Neural cell (in vitro differentiated cells): Measurements from ENCODE around the gene PES1. TPM values are rescaled to one million over a fixed set of nuclear protein-coding genes. Genes with fewer than 3 reads are reported as not detected.

ENCODE experiments used
- H2AFZ ChIP-seq: fragments of 200-600, 300-800 bp; sonication (generic), shearing (Covaris generic); 2 replicates; pipeline ENCODE4 v1.6.0; 2014; ENCODE audit warnings: low read depth, mild to moderate bottlenecking, antibody characterized with exemption, low read length, moderate library complexity
- H3F3A ChIP-seq: fragments of 200-600 bp; shearing (Covaris generic); 2 replicates; pipeline ENCODE4 v1.6.1; 2016; ENCODE audit warnings: mild to moderate bottlenecking, moderate library complexity, mixed read lengths, antibody characterized with exemption, low read length; ENCODE audit not compliant: insufficient read depth, poor library complexity, severe bottlenecking
- H3K27ac ChIP-seq: fragments of 200-600, 300-800 bp; sonication (generic), shearing (Covaris generic); 2 replicates; pipeline ENCODE4 v1.5.1; 2014; ENCODE audit warnings: mild to moderate bottlenecking, low read length, moderate library complexity
- H3K27me3 ChIP-seq: fragments of 300-800, 200-600 bp; sonication (generic), shearing (Covaris generic); 2 replicates; pipeline ENCODE4 v1.6.0; 2014; ENCODE audit warnings: mild to moderate bottlenecking, low read depth, low read length, moderate library complexity; ENCODE audit not compliant: insufficient read depth
- H3K36me3 ChIP-seq: fragments of 300-800, 200-600 bp; sonication (generic), shearing (Covaris generic); 2 replicates; pipeline ENCODE4 v1.5.1; 2014; ENCODE audit warnings: mild to moderate bottlenecking, antibody characterized with exemption, low read length, moderate library complexity; ENCODE audit not compliant: insufficient read depth
- H3K4me2 ChIP-seq: fragments of 300-800, 200-600 bp; sonication (generic), shearing (Covaris generic); 2 replicates; pipeline ENCODE4 v1.6.0; 2014; ENCODE audit warnings: mild to moderate bottlenecking, low read length
- H3K4me3 ChIP-seq: fragments of 300-800, 200-600 bp; sonication (generic), shearing (Covaris generic); 2 replicates; pipeline ENCODE4 v1.5.1; 2014; ENCODE audit warnings: mild to moderate bottlenecking, low read length, moderate library complexity
- H3K79me2 ChIP-seq: fragments of 200-600 bp; shearing (Covaris generic); replicated peaks from 2 replicates; pipeline ENCODE4 v1.6.0; 2014; ENCODE audit warnings: mild to moderate bottlenecking, low read length, moderate library complexity; ENCODE audit not compliant: insufficient read depth
- H3K9ac ChIP-seq: fragments of 300-800, 200-600 bp; sonication (generic), shearing (Covaris generic); 2 replicates; pipeline ENCODE4 v1.6.1; 2016; ENCODE audit warnings: mild to moderate bottlenecking, low read length, mixed read lengths
- H3K9me2 ChIP-seq: fragments of 200-600 bp; shearing (Covaris generic); 2 replicates; pipeline ENCODE4 v1.6.1; 2016; ENCODE audit warnings: mild to moderate bottlenecking, low read length, mixed read lengths; ENCODE audit not compliant: insufficient read depth
- H3K9me3 ChIP-seq: fragments of 200-600, 300-800 bp; sonication (generic), shearing (Covaris generic); 2 replicates; pipeline ENCODE4 v1.6.1; 2016; ENCODE audit warnings: mild to moderate bottlenecking, mixed run types, low read length, moderate library complexity, mixed read lengths
- H4K20me1 ChIP-seq: fragments of 200-600 bp; shearing (Covaris generic); 2 replicates; pipeline ENCODE4 v1.6.1; 2016; ENCODE audit warnings: mild to moderate bottlenecking, mixed run types; ENCODE audit not compliant: insufficient read depth
- EP300 ChIP-seq: fragments of 450-650 bp; conservative IDR thresholded peaks from 2 replicates; pipeline ENCODE4 v1.6.1; 2014; ENCODE audit warnings: antibody characterized with exemption, mild to moderate bottlenecking, moderate library complexity; ENCODE audit not compliant: poor library complexity, severe bottlenecking
- EZH2 ChIP-seq: fragments of 200-600, 300-800 bp; shearing (Covaris generic), sonication (generic); IDR thresholded peaks from 2 replicates; pipeline ENCODE4 v1.6.1; 2014; ENCODE audit warnings: antibody characterized with exemption, low read length, borderline replicate concordance, mild to moderate bottlenecking; ENCODE audit not compliant: insufficient read depth, poor library complexity, severe bottlenecking
- MXI1 ChIP-seq: fragments of 450-650 bp; conservative IDR thresholded peaks from 2 replicates; pipeline ENCODE4 v1.6.1; 2014; ENCODE audit warnings: antibody characterized with exemption, mild to moderate bottlenecking; ENCODE audit not compliant: poor library complexity, severe bottlenecking
- POLR2AphosphoS5 ChIP-seq: IDR thresholded peaks from 2 replicates; pipeline ENCODE4 v1.6.1; 2012
- RAD21 ChIP-seq: fragments of 450-650 bp; conservative IDR thresholded peaks from 2 replicates; pipeline ENCODE4 v1.6.1; 2014; ENCODE audit warnings: antibody characterized with exemption, mild to moderate bottlenecking, moderate library complexity
- SMC3 ChIP-seq: fragments of 450-650 bp; conservative IDR thresholded peaks from 2 replicates; pipeline ENCODE4 v1.6.1; 2014; ENCODE audit warnings: antibody characterized with exemption, mild to moderate bottlenecking, moderate library complexity; ENCODE audit not compliant: poor library complexity
- TAF1 ChIP-seq: IDR thresholded peaks from 2 replicates; pipeline ENCODE4 v1.6.1; 2012; ENCODE audit warnings: low read depth
- polyA plus RNA-seq: library from polyadenylated mRNA; depleted of rRNA; stranded (reverse); fragments of >200 nt; gene quantifications from 2 replicates; pipeline ENCODE4 v1.2.3, GENCODE V29; 2014
- TF ChIP-seq, protein P1 (sequence below): fragments of 450-650 bp; IDR thresholded peaks from 2 replicates; pipeline ENCODE4 v1.5.1; 2014; ENCODE audit warnings: antibody characterized with exemption, mild to moderate bottlenecking, moderate library complexity; ENCODE audit not compliant: poor library complexity, severe bottlenecking
- TF ChIP-seq, protein P2 (sequence below): IDR thresholded peaks from 2 replicates; pipeline ENCODE4 v1.6.1; 2012; ENCODE audit warnings: borderline replicate concordance

The PES1 gene
- polyA plus RNA-seq, 1 donor from 2014 or later = 44.1 TPM

DNA sequence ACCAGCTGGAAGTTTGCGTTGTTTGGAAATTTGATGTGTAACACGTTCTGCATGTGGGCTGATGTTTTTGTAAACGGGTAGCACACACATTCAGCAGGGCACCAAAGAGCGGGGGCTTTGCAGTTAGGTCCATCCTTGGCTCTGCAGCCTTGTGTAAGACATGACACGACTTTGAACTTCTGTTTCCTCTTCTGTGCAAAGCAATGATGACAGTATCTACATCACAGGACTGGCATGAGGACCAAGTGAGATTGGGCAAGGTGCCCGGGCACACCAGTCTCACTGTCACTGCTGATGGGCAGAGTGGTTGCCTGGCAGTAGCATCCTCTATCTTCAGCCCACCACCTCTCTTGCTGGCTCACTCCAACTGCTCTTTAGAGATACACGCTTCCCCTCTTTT is 18.6 kb upstream of the PES1 start:
- no peaks in the 10 kb centered on the region for H3K9me3 ChIP-seq
- TF ChIP-seq TAF1 (no peak), SMC3 (no peak), RAD21 (no peak), EP300 (no peak), POLR2AphosphoS5 (no peak), EZH2 (no peak), MXI1 (no peak)
- TF ChIP-seq, protein P1, sequence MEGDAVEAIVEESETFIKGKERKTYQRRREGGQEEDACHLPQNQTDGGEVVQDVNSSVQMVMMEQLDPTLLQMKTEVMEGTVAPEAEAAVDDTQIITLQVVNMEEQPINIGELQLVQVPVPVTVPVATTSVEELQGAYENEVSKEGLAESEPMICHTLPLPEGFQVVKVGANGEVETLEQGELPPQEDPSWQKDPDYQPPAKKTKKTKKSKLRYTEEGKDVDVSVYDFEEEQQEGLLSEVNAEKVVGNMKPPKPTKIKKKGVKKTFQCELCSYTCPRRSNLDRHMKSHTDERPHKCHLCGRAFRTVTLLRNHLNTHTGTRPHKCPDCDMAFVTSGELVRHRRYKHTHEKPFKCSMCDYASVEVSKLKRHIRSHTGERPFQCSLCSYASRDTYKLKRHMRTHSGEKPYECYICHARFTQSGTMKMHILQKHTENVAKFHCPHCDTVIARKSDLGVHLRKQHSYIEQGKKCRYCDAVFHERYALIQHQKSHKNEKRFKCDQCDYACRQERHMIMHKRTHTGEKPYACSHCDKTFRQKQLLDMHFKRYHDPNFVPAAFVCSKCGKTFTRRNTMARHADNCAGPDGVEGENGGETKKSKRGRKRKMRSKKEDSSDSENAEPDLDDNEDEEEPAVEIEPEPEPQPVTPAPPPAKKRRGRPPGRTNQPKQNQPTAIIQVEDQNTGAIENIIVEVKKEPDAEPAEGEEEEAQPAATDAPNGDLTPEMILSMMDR = no peak
- TF ChIP-seq, protein P2, sequence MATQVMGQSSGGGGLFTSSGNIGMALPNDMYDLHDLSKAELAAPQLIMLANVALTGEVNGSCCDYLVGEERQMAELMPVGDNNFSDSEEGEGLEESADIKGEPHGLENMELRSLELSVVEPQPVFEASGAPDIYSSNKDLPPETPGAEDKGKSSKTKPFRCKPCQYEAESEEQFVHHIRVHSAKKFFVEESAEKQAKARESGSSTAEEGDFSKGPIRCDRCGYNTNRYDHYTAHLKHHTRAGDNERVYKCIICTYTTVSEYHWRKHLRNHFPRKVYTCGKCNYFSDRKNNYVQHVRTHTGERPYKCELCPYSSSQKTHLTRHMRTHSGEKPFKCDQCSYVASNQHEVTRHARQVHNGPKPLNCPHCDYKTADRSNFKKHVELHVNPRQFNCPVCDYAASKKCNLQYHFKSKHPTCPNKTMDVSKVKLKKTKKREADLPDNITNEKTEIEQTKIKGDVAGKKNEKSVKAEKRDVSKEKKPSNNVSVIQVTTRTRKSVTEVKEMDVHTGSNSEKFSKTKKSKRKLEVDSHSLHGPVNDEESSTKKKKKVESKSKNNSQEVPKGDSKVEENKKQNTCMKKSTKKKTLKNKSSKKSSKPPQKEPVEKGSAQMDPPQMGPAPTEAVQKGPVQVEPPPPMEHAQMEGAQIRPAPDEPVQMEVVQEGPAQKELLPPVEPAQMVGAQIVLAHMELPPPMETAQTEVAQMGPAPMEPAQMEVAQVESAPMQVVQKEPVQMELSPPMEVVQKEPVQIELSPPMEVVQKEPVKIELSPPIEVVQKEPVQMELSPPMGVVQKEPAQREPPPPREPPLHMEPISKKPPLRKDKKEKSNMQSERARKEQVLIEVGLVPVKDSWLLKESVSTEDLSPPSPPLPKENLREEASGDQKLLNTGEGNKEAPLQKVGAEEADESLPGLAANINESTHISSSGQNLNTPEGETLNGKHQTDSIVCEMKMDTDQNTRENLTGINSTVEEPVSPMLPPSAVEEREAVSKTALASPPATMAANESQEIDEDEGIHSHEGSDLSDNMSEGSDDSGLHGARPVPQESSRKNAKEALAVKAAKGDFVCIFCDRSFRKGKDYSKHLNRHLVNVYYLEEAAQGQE = no peak
- no peak overlapping the region for H3K4me2 ChIP-seq
- no peaks in the 10 kb centered on the region for H3K9me2 ChIP-seq
- H3K79me2 ChIP-seq = peaks cover 11% of the 10 kb centered on the region
- H3K9ac ChIP-seq = no peak overlapping the region
- H3F3A ChIP-seq = no peaks in the 10 kb centered on the region
- H3K27ac ChIP-seq = no peak overlapping the region
- no peak overlapping the region for H3K4me3 ChIP-seq
- H3K36me3 ChIP-seq = no peaks in the 10 kb centered on the region
- H2AFZ ChIP-seq = no peak overlapping the region
- no peaks in the 10 kb centered on the region for H3K27me3 ChIP-seq
- no peaks in the 10 kb centered on the region for H4K20me1 ChIP-seq

DNA sequence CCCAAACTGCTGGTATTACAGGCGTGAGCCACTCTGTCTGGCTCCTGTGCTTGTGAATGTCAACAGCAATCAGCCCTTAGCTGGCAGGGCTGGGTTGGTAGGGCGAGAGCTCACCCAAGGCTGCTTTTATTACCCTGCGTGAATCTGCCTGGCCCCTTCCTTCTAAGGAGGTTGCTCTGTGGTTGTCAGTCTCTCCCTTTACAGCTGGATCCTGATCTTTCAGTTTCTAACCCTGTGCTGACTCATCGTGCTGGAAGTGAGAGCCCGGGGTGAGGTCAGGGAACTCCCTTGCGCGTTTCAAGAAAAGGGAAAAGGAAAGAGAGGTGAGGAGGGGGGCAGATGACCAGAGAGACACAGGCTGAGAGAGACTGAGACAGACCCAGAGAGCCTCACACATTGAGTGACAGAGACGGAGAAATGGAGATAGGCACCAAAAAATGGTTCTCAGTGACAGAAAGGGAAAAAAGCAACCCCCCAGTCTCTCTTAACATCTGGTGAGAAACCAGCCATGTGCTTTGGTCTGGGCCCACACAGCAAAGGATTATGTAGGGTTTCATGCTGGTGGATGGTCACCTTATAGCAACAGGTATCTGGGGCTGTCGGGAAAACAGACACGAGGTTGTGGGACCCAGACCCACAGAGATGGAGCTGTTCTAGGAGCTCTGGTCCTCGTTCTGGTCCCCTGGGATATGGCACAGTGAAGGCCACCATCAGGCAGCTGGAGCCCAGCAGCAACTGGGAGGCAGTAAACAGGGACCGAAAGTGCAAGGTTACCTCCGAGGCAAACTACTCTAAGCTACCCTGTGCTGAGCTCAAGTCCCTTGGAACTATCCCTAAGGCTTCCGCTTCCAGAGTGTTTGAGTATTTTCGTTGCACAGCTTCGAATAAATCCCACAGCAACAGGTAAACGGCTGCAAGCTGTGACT is 17.8 kb upstream of the PES1 start:
- Histone ChIP-seq H3K27ac (no peak overlapping the region), H3K9me3 (no peaks in the 10 kb centered on the region), H3K36me3 (no peaks in the 10 kb centered on the region), H3K79me2 (peaks cover 11% of the 10 kb centered on the region), H3K4me2 (no peak overlapping the region), H3K9ac (no peak overlapping the region), H3K9me2 (no peaks in the 10 kb centered on the region), H3K27me3 (no peaks in the 10 kb centered on the region), H4K20me1 (no peaks in the 10 kb centered on the region), H2AFZ (no peak overlapping the region), H3F3A (no peaks in the 10 kb centered on the region), H3K4me3 (peak overlapping the region; percentile 72)
- TF ChIP-seq SMC3 (no peak), POLR2AphosphoS5 (no peak), EP300 (no peak), TAF1 (no peak), RAD21 (no peak), MXI1 (no peak), EZH2 (no peak)
- TF ChIP-seq, protein P1 = no peak
- TF ChIP-seq, protein P2 = no peak
